Liver (tissue), 9 donors: ENCODE measurements around the gene KCNK7. TPM values are rescaled to one million over a fixed set of nuclear protein-coding genes. Genes with fewer than 3 reads are reported as not detected.

Source experiments
- DNase-seq: peaks from one replicate; pipeline ENCODE4 v3.0.0-alpha.2; 2017; ENCODE audit warnings: low spot score
- H3K27ac ChIP-seq, 2 donors: one replicate each; pipeline ENCODE4 v1.7.0; 2013; ENCODE audit warnings: inconsistent platforms in 2 of 2, low read length in 2 of 2, control low read depth in 1 of 2, low read depth in 1 of 2, mild to moderate bottlenecking in 1 of 2
- H3K27me3 ChIP-seq, 4 donors: one replicate each; pipeline versions ENCODE4 v1.6.1 to v1.7.0; 2013; ENCODE audit warnings: low read length in 3 of 4, inconsistent platforms in 1 of 4, mild to moderate bottlenecking in 1 of 4, moderate library complexity in 1 of 4; ENCODE audit not compliant: control insufficient read depth in 4 of 4, insufficient read depth in 4 of 4
- H3K36me3 ChIP-seq, 4 donors: one replicate each; pipeline versions ENCODE4 v1.6.1 to v1.7.0; 2013; ENCODE audit warnings: low read length in 3 of 4, mild to moderate bottlenecking in 3 of 4, low read depth in 1 of 4, moderate library complexity in 1 of 4; ENCODE audit not compliant: control insufficient read depth in 4 of 4, insufficient read depth in 3 of 4
- H3K4me1 ChIP-seq, 4 donors: one replicate each; pipeline versions ENCODE4 v1.6.1 to v1.7.0; 2013; ENCODE audit warnings: low read length in 3 of 4, mild to moderate bottlenecking in 3 of 4, moderate library complexity in 1 of 4; ENCODE audit not compliant: control insufficient read depth in 4 of 4, insufficient read depth in 4 of 4
- H3K4me3 ChIP-seq, 3 donors: one replicate each; pipeline versions ENCODE4 v1.6.1 to v1.7.0; 2013; ENCODE audit warnings: low read length in 3 of 3, control low read depth in 1 of 3, low read depth in 1 of 3, mild to moderate bottlenecking in 1 of 3
- H3K9ac ChIP-seq, 2 donors: one replicate each; pipeline ENCODE4 v1.7.0; 2013; ENCODE audit warnings: low read length in 2 of 2, mild to moderate bottlenecking in 2 of 2, moderate library complexity in 2 of 2, control low read depth in 1 of 2, low read depth in 1 of 2
- H3K9me3 ChIP-seq, 4 donors: one replicate each; pipeline versions ENCODE4 v1.6.1 to v1.7.0; 2013; ENCODE audit warnings: low read length in 3 of 4; ENCODE audit not compliant: control insufficient read depth in 4 of 4
- ATF3 ChIP-seq: IDR thresholded peaks from 2 replicates; pipeline ENCODE4 v1.6.1; 2016; ENCODE audit warnings: antibody characterized with exemption
- CTCF ChIP-seq: fragments of 150-350 bp; IDR thresholded peaks from 2 replicates; pipeline ENCODE4 v1.5.1; 2017; ENCODE audit warnings: improper control_type of control experiment, low read depth, low read length; ENCODE audit not compliant: missing input control
- EGR1 ChIP-seq, 2 donors: IDR thresholded peaks; 2 replicates each; pipeline ENCODE4 v1.6.1; 2016 to 2018; ENCODE audit warnings: antibody characterized with exemption in 2 of 2, low read depth in 2 of 2
- FOXA2 ChIP-seq: IDR thresholded peaks from 2 replicates; pipeline ENCODE4 v1.6.1; 2016; ENCODE audit warnings: antibody characterized with exemption
- GABPA ChIP-seq, 2 donors: IDR thresholded peaks in 1 of 2; conservative IDR thresholded peaks in 1 of 2; 2 replicates each; pipeline ENCODE4 v1.6.1; 2016; ENCODE audit warnings: antibody characterized with exemption in 2 of 2, mild to moderate bottlenecking in 1 of 2, moderate library complexity in 1 of 2
- HNF4A ChIP-seq, 2 donors: conservative IDR thresholded peaks; 2 replicates each; pipeline ENCODE4 v1.6.1; 2016; ENCODE audit warnings: antibody characterized with exemption in 2 of 2, mild to moderate bottlenecking in 2 of 2
- JUND ChIP-seq, 2 donors: IDR thresholded peaks; 2 replicates each; pipeline ENCODE4 v1.6.1; 2016; ENCODE audit warnings: antibody characterized with exemption in 2 of 2
- MAX ChIP-seq: IDR thresholded peaks from 2 replicates; pipeline ENCODE4 v1.6.1; 2016; ENCODE audit warnings: antibody characterized with exemption
- REST ChIP-seq: IDR thresholded peaks from 2 replicates; pipeline ENCODE4 v1.6.1; 2016; ENCODE audit warnings: antibody characterized with exemption, mild to moderate bottlenecking
- RXRA ChIP-seq, 2 donors: IDR thresholded peaks; 2 replicates each; pipeline ENCODE4 v1.6.1; 2017 to 2018; ENCODE audit warnings: antibody characterized with exemption in 2 of 2, mild to moderate bottlenecking in 1 of 2
- SP1 ChIP-seq: IDR thresholded peaks from 2 replicates; pipeline ENCODE4 v1.6.1; 2018; ENCODE audit warnings: antibody characterized with exemption, mild to moderate bottlenecking
- TAF1 ChIP-seq: conservative IDR thresholded peaks from 2 replicates; pipeline ENCODE4 v1.6.1; 2016; ENCODE audit warnings: antibody characterized with exemption, mild to moderate bottlenecking
- YY1 ChIP-seq: IDR thresholded peaks from 2 replicates; pipeline ENCODE4 v1.6.1; 2016; ENCODE audit warnings: antibody characterized with exemption, mild to moderate bottlenecking
- ZBTB33 ChIP-seq: IDR thresholded peaks from 2 replicates; pipeline ENCODE4 v1.6.1; 2016; ENCODE audit warnings: antibody characterized with exemption
- WGBS: extraction: QIAGEN DNeasy Blood & Tissue Kit; methylation state at CpG from one replicate; pipeline ENCODE4 v1.1.7; 2013; 5-methylcytosine and 5-hydroxymethylcytosine counted together
- polyA plus RNA-seq, 2 donors: library from polyadenylated mRNA; stranded (reverse) in 1 of 2; unstranded in 1 of 2; fragments of 200-250 nt in 1 of 2; fragments of >200 nt in 1 of 2; fragmentation: Nextera tagmentation in 1 of 2; extraction: Ambion mirVana in 1 of 2; gene quantifications; one replicate each; pipeline versions ENCODE4 v1.2.1 to v1.2.3, GENCODE V29; 2013 to 2015
- total RNA-seq, 2 donors: library from RNA; depleted of rRNA; stranded (reverse); fragments of >200 nt; gene quantifications; one replicate each; pipeline ENCODE4 v1.2.3, GENCODE V29; 2014
- donor health status: healthy.
- donor health status: healthy.
- donor health status: healthy.
- donor health status: healthy.
- donor health status: healthy.

KCNK7 gene
- total and polyA plus RNA-seq, 4 donors, result 0.14 to 0.32 (median 0.24) TPM

GRCh38 chr11:65586247-65586630 is 9.4 kb downstream of the KCNK7 start (continued):
- TF ChIP-seq REST (no peak), GABPA (IDR thresholded peaks at IDR 0.05 in 1 of 2, conservative IDR thresholded peaks at IDR 0.05 in 1 of 2) (no peak), ZBTB33 (no peak), HNF4A (conservative IDR thresholded peaks at IDR 0.05) (no peak), YY1 (no peak), JUND (IDR thresholded peaks at IDR 0.05) (no peak)

GRCh38 chr11:65585396-65586246 is 10.0 kb downstream of the KCNK7 start:
- no peak overlapping the region for H3K27ac ChIP-seq
- peaks cover 0 to 2% (median under 1%) of the 10 kb centered on the region in 4 donors for H3K36me3 ChIP-seq
- TF ChIP-seq SP1, result no peak
- TF ChIP-seq ATF3, result no peak
- TF ChIP-seq RXRA (IDR thresholded peaks at IDR 0.05), result no peak
- no peak for TF ChIP-seq EGR1 (IDR thresholded peaks at IDR 0.05; ENCODE audit: low read depth in 2 of 2)
- no peak for TF ChIP-seq YY1
- no peak for TF ChIP-seq FOXA2
- TF ChIP-seq CTCF, result no peak
- TF ChIP-seq MAX, result no peak
- TF ChIP-seq TAF1, result no peak
- no peaks in the 10 kb centered on the region for H3K27me3 ChIP-seq
- H3K9me3 ChIP-seq, result no peaks in the 10 kb centered on the region
- H3K9ac ChIP-seq, result no peak overlapping the region
- DNase-seq, result no peak
- 71% methylated on average over 51 of the region's 51 CpGs for WGBS
- H3K4me3 ChIP-seq, result no peak overlapping the region
- peaks cover 0 to 4% (median 0%) of the 10 kb centered on the region in 4 donors for H3K4me1 ChIP-seq
